Neural cell (in vitro differentiated cells): Measurements from ENCODE around the gene TNRC6A. TPM values are rescaled to one million over a fixed set of nuclear protein-coding genes. Genes with fewer than 3 reads are reported as not detected.

ENCODE experiments used
- H2AFZ ChIP-seq: fragments of 200-600, 300-800 bp; sonication (generic), shearing (Covaris generic); 2 replicates; pipeline ENCODE4 v1.6.0; 2014; ENCODE audit warnings: low read depth, mild to moderate bottlenecking, antibody characterized with exemption, low read length, moderate library complexity
- H3F3A ChIP-seq: fragments of 200-600 bp; shearing (Covaris generic); 2 replicates; pipeline ENCODE4 v1.6.1; 2016; ENCODE audit warnings: mild to moderate bottlenecking, moderate library complexity, mixed read lengths, antibody characterized with exemption, low read length; ENCODE audit not compliant: insufficient read depth, poor library complexity, severe bottlenecking
- H3K27ac ChIP-seq: fragments of 200-600, 300-800 bp; sonication (generic), shearing (Covaris generic); 2 replicates; pipeline ENCODE4 v1.5.1; 2014; ENCODE audit warnings: mild to moderate bottlenecking, low read length, moderate library complexity
- H3K27me3 ChIP-seq: fragments of 300-800, 200-600 bp; sonication (generic), shearing (Covaris generic); 2 replicates; pipeline ENCODE4 v1.6.0; 2014; ENCODE audit warnings: mild to moderate bottlenecking, low read depth, low read length, moderate library complexity; ENCODE audit not compliant: insufficient read depth
- H3K36me3 ChIP-seq: fragments of 300-800, 200-600 bp; sonication (generic), shearing (Covaris generic); 2 replicates; pipeline ENCODE4 v1.5.1; 2014; ENCODE audit warnings: mild to moderate bottlenecking, antibody characterized with exemption, low read length, moderate library complexity; ENCODE audit not compliant: insufficient read depth
- H3K4me2 ChIP-seq: fragments of 300-800, 200-600 bp; sonication (generic), shearing (Covaris generic); 2 replicates; pipeline ENCODE4 v1.6.0; 2014; ENCODE audit warnings: mild to moderate bottlenecking, low read length
- H3K4me3 ChIP-seq: fragments of 300-800, 200-600 bp; sonication (generic), shearing (Covaris generic); 2 replicates; pipeline ENCODE4 v1.5.1; 2014; ENCODE audit warnings: mild to moderate bottlenecking, low read length, moderate library complexity
- H3K79me2 ChIP-seq: fragments of 200-600 bp; shearing (Covaris generic); replicated peaks from 2 replicates; pipeline ENCODE4 v1.6.0; 2014; ENCODE audit warnings: mild to moderate bottlenecking, low read length, moderate library complexity; ENCODE audit not compliant: insufficient read depth
- H3K9ac ChIP-seq: fragments of 300-800, 200-600 bp; sonication (generic), shearing (Covaris generic); 2 replicates; pipeline ENCODE4 v1.6.1; 2016; ENCODE audit warnings: mild to moderate bottlenecking, low read length, mixed read lengths
- H3K9me2 ChIP-seq: fragments of 200-600 bp; shearing (Covaris generic); 2 replicates; pipeline ENCODE4 v1.6.1; 2016; ENCODE audit warnings: mild to moderate bottlenecking, low read length, mixed read lengths; ENCODE audit not compliant: insufficient read depth
- H3K9me3 ChIP-seq: fragments of 200-600, 300-800 bp; sonication (generic), shearing (Covaris generic); 2 replicates; pipeline ENCODE4 v1.6.1; 2016; ENCODE audit warnings: mild to moderate bottlenecking, mixed run types, low read length, moderate library complexity, mixed read lengths
- H4K20me1 ChIP-seq: fragments of 200-600 bp; shearing (Covaris generic); 2 replicates; pipeline ENCODE4 v1.6.1; 2016; ENCODE audit warnings: mild to moderate bottlenecking, mixed run types; ENCODE audit not compliant: insufficient read depth
- CTCF ChIP-seq: fragments of 450-650 bp; IDR thresholded peaks from 2 replicates; pipeline ENCODE4 v1.5.1; 2014; ENCODE audit warnings: antibody characterized with exemption, mild to moderate bottlenecking, moderate library complexity; ENCODE audit not compliant: poor library complexity, severe bottlenecking
- EP300 ChIP-seq: fragments of 450-650 bp; conservative IDR thresholded peaks from 2 replicates; pipeline ENCODE4 v1.6.1; 2014; ENCODE audit warnings: antibody characterized with exemption, mild to moderate bottlenecking, moderate library complexity; ENCODE audit not compliant: poor library complexity, severe bottlenecking
- EZH2 ChIP-seq: fragments of 200-600, 300-800 bp; shearing (Covaris generic), sonication (generic); IDR thresholded peaks from 2 replicates; pipeline ENCODE4 v1.6.1; 2014; ENCODE audit warnings: antibody characterized with exemption, low read length, borderline replicate concordance, mild to moderate bottlenecking; ENCODE audit not compliant: insufficient read depth, poor library complexity, severe bottlenecking
- MXI1 ChIP-seq: fragments of 450-650 bp; conservative IDR thresholded peaks from 2 replicates; pipeline ENCODE4 v1.6.1; 2014; ENCODE audit warnings: antibody characterized with exemption, mild to moderate bottlenecking; ENCODE audit not compliant: poor library complexity, severe bottlenecking
- POLR2AphosphoS5 ChIP-seq: IDR thresholded peaks from 2 replicates; pipeline ENCODE4 v1.6.1; 2012
- RAD21 ChIP-seq: fragments of 450-650 bp; conservative IDR thresholded peaks from 2 replicates; pipeline ENCODE4 v1.6.1; 2014; ENCODE audit warnings: antibody characterized with exemption, mild to moderate bottlenecking, moderate library complexity
- REST ChIP-seq: IDR thresholded peaks from 2 replicates; pipeline ENCODE4 v1.6.1; 2012; ENCODE audit warnings: borderline replicate concordance
- SMC3 ChIP-seq: fragments of 450-650 bp; conservative IDR thresholded peaks from 2 replicates; pipeline ENCODE4 v1.6.1; 2014; ENCODE audit warnings: antibody characterized with exemption, mild to moderate bottlenecking, moderate library complexity; ENCODE audit not compliant: poor library complexity
- TAF1 ChIP-seq: IDR thresholded peaks from 2 replicates; pipeline ENCODE4 v1.6.1; 2012; ENCODE audit warnings: low read depth
- polyA plus RNA-seq: library from polyadenylated mRNA; depleted of rRNA; stranded (reverse); fragments of >200 nt; gene quantifications from 2 replicates; pipeline ENCODE4 v1.2.3, GENCODE V29; 2014

Gene TNRC6A
- polyA plus RNA-seq, 1 donor from 2014 or later = 32.1 TPM

- no peaks in the 10 kb centered on the region for H3K9me3 ChIP-seq
- no peaks in the 10 kb centered on the region for H3K36me3 ChIP-seq
- no peak overlapping the region for H2AFZ ChIP-seq
- H3K27me3 ChIP-seq = no peaks in the 10 kb centered on the region
- TF ChIP-seq SMC3 (no peak), POLR2AphosphoS5 (no peak), MXI1 (no peak), TAF1 (no peak), REST (no peak), RAD21 (no peak), EP300 (no peak), CTCF (no peak), EZH2 (no peak)
- H3F3A ChIP-seq = no peaks in the 10 kb centered on the region
- H3K9ac ChIP-seq = no peak overlapping the region
- no peak overlapping the region for H3K4me2 ChIP-seq
- H3K9me2 ChIP-seq = no peaks in the 10 kb centered on the region
- no peaks in the 10 kb centered on the region for H4K20me1 ChIP-seq
- H3K79me2 ChIP-seq = no peaks in the 10 kb centered on the region
- H3K4me3 ChIP-seq = no peak overlapping the region
- H3K27ac ChIP-seq = no peak overlapping the region
Observed at GRCh38 chr16:24721830-24722238, 7.6 kb upstream of the TNRC6A start.

GRCh38 chr16:24723663-24724062, 5.8 kb upstream of the TNRC6A start:
- Histone ChIP-seq H3K4me3 (no peak overlapping the region), H4K20me1 (no peaks in the 10 kb centered on the region), H3K9me2 (no peaks in the 10 kb centered on the region), H3K36me3 (no peaks in the 10 kb centered on the region), H3K9ac (no peak overlapping the region), H3K4me2 (no peak overlapping the region), H3K9me3 (no peaks in the 10 kb centered on the region), H3K27ac (no peak overlapping the region), H3K27me3 (no peaks in the 10 kb centered on the region), H3F3A (no peaks in the 10 kb centered on the region), H2AFZ (no peak overlapping the region), H3K79me2 (no peaks in the 10 kb centered on the region)
- TF ChIP-seq SMC3 = no peak
- TF ChIP-seq EP300 = no peak
- TF ChIP-seq MXI1 = no peak
- TF ChIP-seq TAF1 = no peak
- no peak for TF ChIP-seq POLR2AphosphoS5
- no peak for TF ChIP-seq EZH2
- no peak for TF ChIP-seq CTCF
- TF ChIP-seq RAD21 = no peak
- TF ChIP-seq REST = no peak
